C4-2B (cell line): Measurements from ENCODE around the gene RIN3.

Source experiments
- ZFX ChIP-seq: fragments of 450-650 bp; IDR thresholded peaks from 2 replicates; pipeline ENCODE4 v1.6.1; 2017
- TF ChIP-seq, protein P1 (sequence below): fragments of 450-650 bp; conservative IDR thresholded peaks from 2 replicates; pipeline ENCODE4 v1.5.1; 2017; ENCODE audit warnings: mild to moderate bottlenecking

DNA sequence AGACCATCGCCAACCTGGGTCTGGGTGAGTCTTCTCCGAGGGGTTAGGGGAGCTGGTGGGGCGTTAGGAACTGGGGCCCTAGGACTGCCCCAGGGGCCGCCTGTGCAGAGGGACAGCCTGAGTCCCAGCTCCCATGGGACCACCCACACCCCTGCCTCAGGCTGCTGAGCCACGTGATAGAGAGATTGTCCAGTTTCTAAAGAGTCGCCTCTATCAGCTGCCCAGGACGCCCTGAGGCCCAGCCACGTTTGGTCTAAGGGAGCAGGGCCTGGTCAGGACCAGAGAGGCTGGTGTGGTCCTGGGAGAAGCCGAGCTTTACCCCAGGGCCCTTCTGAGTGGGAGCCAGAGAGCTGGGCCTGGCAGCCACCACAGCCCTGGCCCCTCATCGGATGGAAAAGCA is 127.7 kb downstream of the RIN3 start:
- TF ChIP-seq, protein P1, sequence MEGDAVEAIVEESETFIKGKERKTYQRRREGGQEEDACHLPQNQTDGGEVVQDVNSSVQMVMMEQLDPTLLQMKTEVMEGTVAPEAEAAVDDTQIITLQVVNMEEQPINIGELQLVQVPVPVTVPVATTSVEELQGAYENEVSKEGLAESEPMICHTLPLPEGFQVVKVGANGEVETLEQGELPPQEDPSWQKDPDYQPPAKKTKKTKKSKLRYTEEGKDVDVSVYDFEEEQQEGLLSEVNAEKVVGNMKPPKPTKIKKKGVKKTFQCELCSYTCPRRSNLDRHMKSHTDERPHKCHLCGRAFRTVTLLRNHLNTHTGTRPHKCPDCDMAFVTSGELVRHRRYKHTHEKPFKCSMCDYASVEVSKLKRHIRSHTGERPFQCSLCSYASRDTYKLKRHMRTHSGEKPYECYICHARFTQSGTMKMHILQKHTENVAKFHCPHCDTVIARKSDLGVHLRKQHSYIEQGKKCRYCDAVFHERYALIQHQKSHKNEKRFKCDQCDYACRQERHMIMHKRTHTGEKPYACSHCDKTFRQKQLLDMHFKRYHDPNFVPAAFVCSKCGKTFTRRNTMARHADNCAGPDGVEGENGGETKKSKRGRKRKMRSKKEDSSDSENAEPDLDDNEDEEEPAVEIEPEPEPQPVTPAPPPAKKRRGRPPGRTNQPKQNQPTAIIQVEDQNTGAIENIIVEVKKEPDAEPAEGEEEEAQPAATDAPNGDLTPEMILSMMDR: no peak
- TF ChIP-seq ZFX: no peak
